IPS DF 19.7 (cell line): ENCODE measurements around the gene TSTD2.
A peak's percentile ranks its signal among the peaks of the same experiment; 100 is the strongest.
"Not testable (repeated sequence)": the region's sequence is repeated elsewhere in the genome, so short reads cannot be mapped to it uniquely, and the experiment has no call there.

Experiments
- DNase-seq: peaks from one replicate; pipeline ENCODE4 v3.0.0-alpha.2; 2013; ENCODE audit warnings: low read depth, low spot score

The TSTD2 gene

DNA sequence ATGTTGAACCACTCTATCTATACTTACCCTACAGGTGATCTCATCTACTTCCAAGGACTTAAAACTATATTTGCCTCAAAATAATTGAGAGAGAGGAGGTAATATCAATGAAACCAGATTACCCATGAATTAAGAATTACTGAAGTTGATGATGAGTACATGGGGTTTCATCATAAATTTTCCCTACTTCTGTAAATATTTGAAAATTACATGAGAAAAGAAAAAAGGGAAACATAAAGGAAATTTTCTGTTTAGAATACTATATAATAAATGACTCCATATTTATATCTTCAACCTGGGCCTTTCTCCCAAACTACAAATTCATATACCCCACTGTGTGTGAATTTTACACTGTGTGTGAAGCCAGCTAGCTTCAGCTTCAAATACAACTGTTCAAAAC lies 2.6 kb downstream of the TSTD2 start:
- DNase-seq = no peak

DNA sequence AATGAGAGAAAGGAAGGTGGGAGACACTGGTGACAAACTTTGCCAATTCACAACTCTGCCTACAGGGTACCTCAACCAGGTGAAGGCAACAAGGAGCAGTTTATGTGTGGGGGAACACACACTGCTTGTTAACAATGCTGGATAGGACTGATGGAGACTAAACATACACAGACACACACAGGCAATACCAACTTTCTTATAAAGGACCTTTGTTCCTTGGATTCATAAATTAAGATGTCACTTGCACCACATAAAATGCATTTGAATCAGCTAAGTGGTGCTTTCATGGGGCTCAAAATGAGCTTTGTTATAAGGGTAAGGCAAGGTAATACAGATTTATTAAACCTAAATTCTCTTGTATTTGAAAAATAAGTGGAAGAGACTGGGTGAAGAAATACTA lies 4.0 kb downstream of the TSTD2 start:
- no peak for DNase-seq

DNA sequence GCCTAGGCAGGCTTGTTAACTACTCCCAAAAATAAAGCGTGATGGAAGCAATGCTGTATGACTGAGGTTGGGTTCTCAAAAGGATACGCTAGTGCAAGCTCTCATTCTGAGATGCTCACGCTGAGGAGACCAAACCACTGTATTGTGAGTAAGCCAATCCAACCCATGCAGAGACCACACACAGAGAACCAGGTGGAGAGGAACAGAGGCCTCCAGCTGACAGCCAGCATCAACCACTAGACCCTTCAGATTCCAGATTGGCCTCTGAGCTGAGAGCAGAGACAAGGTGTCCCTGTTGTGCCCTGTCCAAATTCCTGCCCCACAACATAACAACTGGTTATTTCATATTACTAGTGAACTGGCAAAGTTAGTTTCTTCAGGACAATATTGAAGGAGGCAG lies 4.5 kb downstream of the TSTD2 start:
- no peak for DNase-seq

GRCh38 chr9:97627624-97628023 lies 5.5 kb downstream of the TSTD2 start:
- DNase-seq = no peak

DNA sequence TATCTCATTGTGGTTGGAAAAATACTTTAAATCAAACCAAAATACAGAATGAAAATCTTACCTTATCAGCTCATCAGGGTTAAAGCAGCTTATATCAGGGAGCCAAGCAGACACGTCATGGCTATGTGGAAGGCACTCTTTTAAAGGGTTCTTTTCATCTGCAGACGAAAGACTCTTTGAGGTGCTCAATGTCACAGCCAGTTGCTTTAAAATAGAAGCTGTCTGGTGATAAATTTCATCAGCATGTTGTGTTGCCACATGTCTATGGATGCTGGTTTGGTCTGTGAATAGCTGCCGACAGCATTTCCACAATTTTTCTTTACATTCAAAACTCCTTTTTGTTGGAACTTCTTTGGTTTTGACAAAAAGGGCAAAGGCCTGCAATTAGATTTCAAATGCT lies 7.5 kb downstream of the TSTD2 start:
- no peak for DNase-seq

- DNase-seq = no peak
Observed at GRCh38 chr9:97623946-97624345, 9.2 kb downstream of the TSTD2 start.

DNA sequence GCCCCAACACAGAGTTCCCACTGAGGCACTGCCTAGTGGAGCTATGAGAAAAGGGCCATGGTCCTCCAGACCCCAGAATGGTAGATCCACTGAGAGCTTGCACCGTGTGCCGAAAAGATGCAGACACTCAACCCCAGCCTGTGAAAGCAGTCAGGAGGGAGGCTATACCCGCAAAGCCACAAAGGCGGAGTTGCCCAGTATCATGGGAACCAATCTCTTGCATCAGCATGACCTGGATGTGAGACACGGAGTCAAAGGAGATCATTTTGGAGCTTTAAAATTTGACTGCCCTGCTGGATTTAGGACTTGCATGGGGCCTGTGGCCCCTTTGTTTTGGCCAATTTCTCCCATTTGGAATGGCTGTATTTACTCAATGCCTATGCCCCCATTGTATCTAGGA lies 10.7 kb downstream of the TSTD2 start:
- DNase-seq = not testable (repeated sequence)

DNA sequence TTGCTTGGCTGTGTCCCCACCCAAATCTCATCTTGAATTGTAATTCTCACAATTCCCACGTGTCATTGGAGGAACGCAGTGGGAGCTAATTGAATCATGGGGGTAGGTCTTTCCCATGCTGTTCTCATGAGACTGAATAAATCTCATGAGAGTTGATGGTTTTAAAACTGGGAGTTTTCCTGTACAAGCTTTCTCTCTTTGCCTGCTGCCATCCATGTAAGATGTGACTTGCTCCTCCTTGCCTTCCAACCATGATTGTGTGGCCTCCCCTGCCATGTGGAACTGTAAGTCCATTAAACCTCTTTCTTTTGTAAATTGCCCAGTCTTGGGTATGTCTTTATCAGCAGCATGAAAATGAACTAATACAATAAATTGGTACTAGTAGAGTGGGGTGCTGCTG lies 13.1 kb downstream of the TSTD2 start:
- DNase-seq = not testable (repeated sequence)

DNA sequence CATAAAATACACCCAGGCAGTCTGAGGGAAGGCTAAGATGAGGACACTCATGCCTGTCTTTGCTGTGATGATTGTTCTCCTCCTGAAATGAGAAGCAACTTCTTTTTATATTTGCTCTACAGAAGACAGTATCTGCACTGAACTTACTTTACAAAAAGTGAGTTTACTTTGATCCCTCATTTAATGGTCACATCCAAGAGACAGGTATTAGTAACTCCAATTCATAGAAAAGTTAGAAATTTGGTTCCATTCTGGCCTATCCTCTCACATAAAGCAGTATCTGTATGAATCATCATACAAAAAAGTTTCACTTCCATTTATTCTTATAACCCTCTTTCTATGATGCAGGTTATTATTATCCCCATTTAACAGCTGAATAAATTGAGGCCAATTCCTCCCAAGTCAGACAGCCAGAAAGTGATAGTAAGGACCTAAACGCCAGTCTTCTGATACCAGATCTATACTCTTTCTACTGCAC lies 15.2 kb downstream of the TSTD2 start:
- DNase-seq = no peak

GRCh38 chr9:97615439-97616072 lies 17.6 kb downstream of the TSTD2 start:
- DNase-seq = no peak

- DNase-seq = no peak
Observed at GRCh38 chr9:97604901-97605645, 28.1 kb downstream of the TSTD2 start.

DNA sequence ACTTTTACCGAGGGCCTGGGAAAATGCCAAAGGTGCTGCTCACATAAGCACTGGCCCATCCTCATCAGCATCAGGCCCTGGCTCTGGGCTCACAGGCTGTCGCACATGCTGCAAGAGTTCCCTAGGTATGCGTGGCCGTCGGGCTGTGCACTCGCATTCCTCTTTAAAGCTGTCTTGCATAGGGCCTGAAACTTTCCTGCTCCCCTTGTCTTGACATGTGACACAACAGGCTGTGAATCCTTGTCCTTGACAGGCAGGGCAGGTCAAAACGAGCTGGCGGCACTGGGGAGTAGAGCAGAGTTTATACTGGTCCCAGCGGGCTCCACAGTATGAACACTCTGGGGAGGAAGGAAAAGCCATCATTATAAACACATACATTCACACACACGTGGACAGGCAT lies 30.7 kb downstream of the TSTD2 start:
- no peak for DNase-seq

DNA sequence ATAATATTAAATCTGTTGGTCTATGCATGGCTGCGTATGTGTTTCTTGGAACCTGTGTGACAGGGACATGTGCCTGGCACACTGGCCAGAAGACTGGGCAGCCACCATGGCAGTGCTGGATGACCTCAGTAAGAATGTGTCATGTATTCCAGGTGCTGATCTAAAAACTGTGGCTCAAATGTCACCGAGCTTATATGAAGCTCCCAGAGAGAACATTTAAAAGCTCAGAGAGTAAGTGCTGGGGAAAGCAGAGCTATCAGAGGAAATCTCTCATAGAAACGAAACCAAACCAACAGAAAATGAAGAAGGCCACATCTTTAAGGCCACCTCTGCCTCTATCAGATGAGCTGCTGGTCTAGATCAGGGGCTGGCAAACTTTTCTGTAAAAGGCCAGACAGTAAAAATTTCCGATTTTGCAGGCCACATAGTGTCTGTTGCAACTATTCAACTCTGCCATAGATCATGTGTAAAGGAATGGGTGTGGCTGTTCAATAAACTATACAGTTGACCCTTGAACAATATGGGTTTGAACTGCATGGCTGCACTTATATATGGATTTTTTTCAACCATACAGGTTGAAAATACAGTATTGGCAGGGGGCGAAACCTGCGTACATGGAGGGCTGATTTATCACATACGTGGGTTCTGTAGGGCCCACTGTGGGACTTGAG lies 31.8 kb downstream of the TSTD2 start:
- DNase-seq = no peak

GRCh38 chr9:97600531-97601227 lies 32.5 kb downstream of the TSTD2 start:
- no peak for DNase-seq

- DNase-seq = no peak
Observed at GRCh38 chr9:97599314-97599846, 33.8 kb downstream of the TSTD2 start.

DNA sequence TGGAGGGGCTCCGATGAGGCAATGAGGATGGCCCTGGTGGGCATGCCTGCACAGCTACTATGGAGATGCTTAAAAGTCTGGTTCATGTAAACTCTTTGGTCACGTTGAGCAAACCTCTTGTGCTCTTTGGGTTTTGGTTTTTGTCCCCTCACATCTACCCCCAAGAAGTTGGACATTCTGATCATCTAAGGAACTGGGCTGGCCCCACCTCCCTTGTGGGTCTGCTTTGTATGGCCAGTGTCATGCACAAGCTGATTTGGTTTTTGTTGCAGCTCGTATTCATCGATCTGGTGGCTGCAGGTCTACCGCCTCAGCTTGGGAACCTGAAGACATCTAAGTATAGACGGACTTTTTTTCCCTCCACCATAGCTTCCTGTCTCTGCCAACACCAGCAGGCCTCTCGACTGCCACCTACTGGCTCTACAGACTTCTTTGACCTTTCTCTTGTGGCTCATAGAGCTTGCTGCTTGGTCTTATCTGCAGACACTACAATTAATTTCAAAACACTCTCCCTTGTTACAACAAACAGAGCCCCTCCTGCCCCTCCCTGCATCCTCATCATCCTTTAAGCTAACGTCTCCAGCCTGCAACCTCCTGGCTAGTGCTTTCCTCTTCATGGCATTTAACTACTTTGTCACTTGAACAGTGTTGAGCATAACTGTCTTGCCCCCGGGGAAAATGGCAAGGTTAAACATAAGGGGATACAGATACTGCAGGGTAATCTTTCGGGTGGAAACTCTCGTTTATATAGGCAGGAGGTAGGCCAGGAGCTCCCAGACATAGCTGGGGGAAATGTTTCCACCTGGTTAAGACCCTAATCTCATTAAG lies 34.5 kb downstream of the TSTD2 start:
- peak; percentile 67 for DNase-seq

DNA sequence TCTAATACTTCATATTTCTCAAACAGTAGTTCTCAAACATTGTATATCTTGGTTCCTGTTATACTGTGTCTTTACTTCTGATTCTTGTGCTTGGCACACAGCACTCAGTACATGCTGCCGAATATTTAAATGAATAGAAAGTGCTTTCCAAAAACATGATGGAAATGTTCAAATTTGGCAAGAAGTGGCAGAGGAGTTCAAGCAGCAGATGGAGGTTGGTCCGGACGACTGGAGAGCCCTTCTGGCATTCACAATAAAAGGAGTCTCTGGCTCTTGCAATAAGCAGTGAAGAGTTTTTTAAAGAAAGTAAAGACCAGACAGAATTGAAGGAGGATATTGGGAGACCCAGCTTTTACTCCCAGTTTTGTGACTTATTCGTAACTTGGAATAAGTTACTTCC lies 36.3 kb downstream of the TSTD2 start:
- DNase-seq = no peak

GRCh38 chr9:97594381-97594921 lies 38.7 kb downstream of the TSTD2 start:
- no peak for DNase-seq

DNA sequence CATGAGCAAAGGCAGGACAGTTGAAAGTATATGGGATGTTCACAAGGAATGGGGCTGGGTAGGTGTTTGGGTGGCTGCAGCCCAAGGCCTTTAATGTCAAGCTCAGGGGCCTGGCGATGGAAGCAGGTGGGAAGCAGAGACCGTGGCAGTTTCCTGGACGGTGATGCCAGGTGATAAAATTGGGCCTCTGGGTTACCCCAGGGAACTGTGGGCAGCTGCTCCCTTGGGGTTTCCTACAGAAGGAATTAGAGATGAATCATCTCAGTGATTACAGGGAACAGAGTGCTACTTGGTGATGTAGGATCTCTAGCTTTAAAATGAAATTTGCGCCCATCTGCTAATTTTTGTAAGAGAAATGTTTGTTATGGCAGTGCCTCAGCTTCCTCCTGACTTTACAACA lies 39.2 kb downstream of the TSTD2 start:
- no peak for DNase-seq

DNA sequence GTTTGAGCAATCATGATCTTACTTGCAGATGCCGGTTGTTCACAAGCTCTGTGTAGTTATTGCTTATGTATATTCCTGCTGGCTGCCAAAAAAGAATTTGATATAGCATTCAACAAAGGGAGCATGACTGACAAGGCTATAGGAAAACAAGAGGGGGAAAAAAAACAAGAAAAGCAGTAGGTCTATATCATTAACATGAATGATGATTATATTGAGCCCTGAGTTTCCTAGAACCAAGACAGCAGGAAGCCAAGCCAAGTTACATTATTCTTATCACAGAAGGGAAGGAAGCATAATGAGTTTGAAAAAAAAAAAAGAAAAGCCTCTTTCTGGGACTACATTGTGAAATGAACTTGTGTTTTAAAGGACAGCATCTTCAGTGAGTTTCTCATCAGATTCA lies 41.0 kb downstream of the TSTD2 start:
- no peak for DNase-seq

DNA sequence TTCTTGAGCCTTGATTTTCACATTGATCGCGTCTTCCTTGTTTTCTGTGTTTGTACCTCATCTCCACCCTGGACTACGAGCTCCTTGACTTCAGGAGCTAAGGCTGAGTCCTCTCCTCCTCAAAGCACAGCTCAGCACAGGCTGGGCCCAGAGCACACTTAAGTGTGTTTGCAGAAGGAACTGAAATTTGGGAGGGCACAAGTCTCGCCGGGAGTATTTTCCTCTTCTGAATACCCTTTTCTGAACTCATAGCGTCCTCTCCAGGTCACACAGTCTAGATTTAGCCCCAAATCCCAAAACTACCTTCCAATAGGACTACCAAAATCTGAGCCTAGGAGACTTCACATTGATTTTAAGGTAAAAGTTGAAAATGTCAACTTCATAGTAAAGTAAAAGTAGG lies 41.6 kb downstream of the TSTD2 start:
- no peak for DNase-seq
